ENCODE measurements around the gene PANK2. TPM values are rescaled to one million over a fixed set of nuclear protein-coding genes. Genes with fewer than 3 reads are reported as not detected.
"Not testable (repeated sequence)": the region's sequence is repeated elsewhere in the genome, so short reads cannot be mapped to it uniquely, and the experiment has no call there.

The PANK2 gene
- total RNA-seq, 2 experiments from 2014 or later, result 49.0 to 51.1 TPM

DNA sequence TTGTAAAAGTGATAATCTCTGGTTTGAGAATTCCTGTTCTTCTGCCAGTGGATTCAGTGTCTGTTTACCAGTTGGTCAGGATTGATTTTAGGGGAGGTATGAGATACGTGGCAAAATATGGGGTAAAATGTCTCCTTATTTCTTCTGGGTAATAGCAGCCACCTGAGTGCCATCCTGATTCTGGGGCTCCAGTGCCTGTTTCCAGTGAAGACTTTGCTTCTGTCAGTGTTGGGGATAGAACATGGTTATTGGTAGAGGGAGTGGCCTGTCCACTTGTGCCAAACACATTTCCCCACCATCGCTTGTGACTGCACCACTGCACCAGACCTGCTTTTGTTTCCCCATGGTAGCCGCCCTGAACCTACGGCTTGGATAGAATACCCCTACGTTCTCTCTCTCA is 15.7 kb downstream of the PANK2 start:
- H3K4me3 Mint-ChIP-seq, result peak overlapping the region; percentile 27
- Histone ChIP-seq H3K9me3 (ENCODE audit: control insufficient read depth in 1 of 2, insufficient read depth in 1 of 2, low read length in 2 of 2) (no peaks in the 10 kb centered on the region), H3K4me1 (ENCODE audit: insufficient read depth, low read length) (peaks cover 55% of the 10 kb centered on the region), H3K27me3 (ENCODE audit: control insufficient read depth in 1 of 2, insufficient read depth in 2 of 2, low read length in 2 of 2) (no peaks in the 10 kb centered on the region), H3K36me3 (ENCODE audit: insufficient read depth, low read length) (peaks cover 18% of the 10 kb centered on the region), H3K27ac (ENCODE audit: low read depth in 1 of 2, low read length in 2 of 2) (no peak overlapping the region), H3K4me3 (ENCODE audit: low read length) (no peak overlapping the region)
- CTCF ChIA-PET, result no interaction called here
- POLR2A ChIA-PET, result no interaction called here
- no peak for ATAC-seq (ENCODE audit: poor library complexity)
- H3K27ac Mint-ChIP-seq, result peak overlapping the region; percentile 60
- peaks cover 66% of the 10 kb centered on the region for H3K4me1 Mint-ChIP-seq (ENCODE audit: low read depth)
- intact Hi-C loops (cut with DNase I, micrococcal nuclease), result loop anchor here in 1 of 2 experiments (10.0 kb wide), 1 partner anchor 80 kb away; no protein-coding TSS in a partner anchor
- H3K36me3 Mint-ChIP-seq (ENCODE audit: low read depth), result peaks cover 26% of the 10 kb centered on the region
- no peaks in the 10 kb centered on the region for H3K27me3 Mint-ChIP-seq
- no peak for DNase-seq
- H3K9me3 Mint-ChIP-seq, result no peaks in the 10 kb centered on the region
- TF ChIP-seq, protein P1, sequence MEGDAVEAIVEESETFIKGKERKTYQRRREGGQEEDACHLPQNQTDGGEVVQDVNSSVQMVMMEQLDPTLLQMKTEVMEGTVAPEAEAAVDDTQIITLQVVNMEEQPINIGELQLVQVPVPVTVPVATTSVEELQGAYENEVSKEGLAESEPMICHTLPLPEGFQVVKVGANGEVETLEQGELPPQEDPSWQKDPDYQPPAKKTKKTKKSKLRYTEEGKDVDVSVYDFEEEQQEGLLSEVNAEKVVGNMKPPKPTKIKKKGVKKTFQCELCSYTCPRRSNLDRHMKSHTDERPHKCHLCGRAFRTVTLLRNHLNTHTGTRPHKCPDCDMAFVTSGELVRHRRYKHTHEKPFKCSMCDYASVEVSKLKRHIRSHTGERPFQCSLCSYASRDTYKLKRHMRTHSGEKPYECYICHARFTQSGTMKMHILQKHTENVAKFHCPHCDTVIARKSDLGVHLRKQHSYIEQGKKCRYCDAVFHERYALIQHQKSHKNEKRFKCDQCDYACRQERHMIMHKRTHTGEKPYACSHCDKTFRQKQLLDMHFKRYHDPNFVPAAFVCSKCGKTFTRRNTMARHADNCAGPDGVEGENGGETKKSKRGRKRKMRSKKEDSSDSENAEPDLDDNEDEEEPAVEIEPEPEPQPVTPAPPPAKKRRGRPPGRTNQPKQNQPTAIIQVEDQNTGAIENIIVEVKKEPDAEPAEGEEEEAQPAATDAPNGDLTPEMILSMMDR (IDR thresholded peaks at IDR 0.05), result no peak

DNA sequence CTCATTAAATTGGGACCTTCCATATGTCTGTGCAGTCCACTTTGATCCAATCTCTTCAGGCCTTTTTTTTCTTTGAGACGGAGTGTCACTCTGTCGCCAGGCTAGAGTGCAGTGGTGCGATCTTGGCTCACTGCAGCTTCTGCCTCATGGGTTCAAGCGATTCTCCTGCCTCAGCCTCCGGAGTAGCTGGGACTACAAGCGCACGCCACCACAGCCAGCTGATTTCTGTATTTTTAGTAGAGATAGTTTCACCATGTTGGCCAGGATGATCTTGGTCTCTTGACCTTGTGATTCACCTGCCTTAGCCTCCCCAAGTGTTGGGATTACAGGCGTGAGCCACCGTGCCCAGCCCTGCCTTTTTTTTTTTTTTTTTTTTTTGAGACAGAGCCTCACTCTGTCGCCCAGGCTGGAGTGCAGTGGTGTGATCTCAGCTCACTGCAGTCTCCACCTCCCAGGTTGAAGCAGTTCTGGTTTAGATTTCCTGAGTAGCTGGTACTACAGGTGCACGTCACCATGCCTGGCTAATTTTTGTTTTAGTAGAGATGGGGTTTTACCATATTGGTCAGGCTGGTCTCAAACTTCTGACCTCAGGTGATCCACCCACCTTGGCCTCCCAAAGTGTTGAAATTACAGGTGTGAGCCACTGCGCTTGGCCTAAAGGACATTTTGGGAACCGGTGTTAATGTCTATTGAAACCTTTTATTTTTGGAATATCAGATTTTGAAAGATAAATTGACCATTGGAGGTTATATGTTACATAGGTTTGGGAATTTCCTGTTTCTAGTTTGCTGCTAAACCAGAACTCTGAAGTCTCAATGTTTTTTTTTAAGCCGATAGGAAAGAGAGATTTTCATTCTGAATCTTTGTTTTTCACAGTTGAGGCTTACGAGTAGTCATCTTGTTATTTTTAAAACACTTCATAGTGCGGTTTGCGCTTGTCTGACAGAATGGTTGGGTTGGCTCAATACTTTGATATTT is 17.8 kb downstream of the PANK2 start:
- H3K9me3 Mint-ChIP-seq; H3K9me3 ChIP-seq (ENCODE audit: control insufficient read depth in 1 of 2, insufficient read depth in 1 of 2, low read length in 2 of 2); H3K27me3 ChIP-seq (ENCODE audit: control insufficient read depth in 1 of 2, insufficient read depth in 2 of 2, low read length in 2 of 2); H3K27me3 Mint-ChIP-seq: not testable (repeated sequence)
- ATAC-seq (ENCODE audit: poor library complexity) (peak; percentile 94), DNase-seq (peak in 10 of 14 experiments; percentile 14 to 78 (median 36))
- POLR2A ChIA-PET, result interaction anchor here (0.6 to 1.4 kb wide), 4 partner anchors 9 to 31 kb away, joined by 4 to 5 read pairs (median 4); no protein-coding TSS in a partner anchor
- peaks cover 53% of the 10 kb centered on the region for H3K4me1 Mint-ChIP-seq (ENCODE audit: low read depth)
- CTCF ChIA-PET, result interaction anchor here (0.7 to 1.3 kb wide), 4 partner anchors 10 to 52 kb away, joined by 3 to 4 read pairs (median 4); no protein-coding TSS in a partner anchor
- H3K36me3 Mint-ChIP-seq (ENCODE audit: low read depth), result peaks cover 48% of the 10 kb centered on the region
- H3K4me3 Mint-ChIP-seq, result peak overlapping the region; percentile 28
- H3K4me1 ChIP-seq (ENCODE audit: insufficient read depth, low read length), result peaks cover 43% of the 10 kb centered on the region
- peak overlapping the region; percentile 10 for H3K4me3 ChIP-seq (ENCODE audit: low read length)
- H3K36me3 ChIP-seq (ENCODE audit: insufficient read depth, low read length), result peaks cover 39% of the 10 kb centered on the region
- H3K27ac ChIP-seq (ENCODE audit: low read depth in 1 of 2, low read length in 2 of 2), result peak overlapping the region; percentile 51 to 55
- intact Hi-C loops (cut with DNase I, micrococcal nuclease), result loop anchor here in 1 of 2 experiments (1.0 to 10.0 kb wide), 2 partner anchors 17 to 78 kb away; no protein-coding TSS in a partner anchor
- peak overlapping the region; percentile 87 for H3K27ac Mint-ChIP-seq

DNA sequence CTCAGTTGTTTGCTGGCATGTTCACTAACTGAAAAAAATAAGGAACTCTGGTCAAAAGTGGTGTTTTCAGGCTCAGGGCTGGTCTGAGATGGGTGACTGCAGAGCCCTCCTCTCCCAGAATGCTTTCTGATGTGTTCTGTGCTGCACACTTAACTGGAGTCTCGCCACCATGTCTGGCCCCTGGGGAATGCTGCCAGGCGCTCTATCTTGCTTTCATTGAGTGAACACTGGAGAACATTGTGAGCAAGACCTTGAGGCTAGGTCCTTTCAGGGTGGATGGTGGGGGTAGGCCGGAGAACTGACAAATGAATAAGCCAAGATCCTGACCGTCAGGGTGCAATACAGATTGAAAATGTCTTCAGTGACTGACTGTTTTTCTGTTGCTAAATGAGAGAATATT is 19.5 kb downstream of the PANK2 start:
- Histone ChIP-seq H3K36me3 (ENCODE audit: insufficient read depth, low read length) (peaks cover 55% of the 10 kb centered on the region), H3K4me3 (ENCODE audit: low read length) (no peak overlapping the region), H3K27me3 (ENCODE audit: control insufficient read depth in 1 of 2, insufficient read depth in 2 of 2, low read length in 2 of 2) (no peaks in the 10 kb centered on the region), H3K27ac (ENCODE audit: low read depth in 1 of 2, low read length in 2 of 2) (no peak overlapping the region), H3K9me3 (ENCODE audit: control insufficient read depth in 1 of 2, insufficient read depth in 1 of 2, low read length in 2 of 2) (no peaks in the 10 kb centered on the region), H3K4me1 (ENCODE audit: insufficient read depth, low read length) (peaks cover 33% of the 10 kb centered on the region)
- Mint-ChIP-seq H3K4me3 (no peak overlapping the region), H3K4me1 (ENCODE audit: low read depth) (peaks cover 45% of the 10 kb centered on the region), H3K27ac (peak overlapping the region; percentile 87), H3K27me3 (no peaks in the 10 kb centered on the region), H3K36me3 (ENCODE audit: low read depth) (peaks cover 64% of the 10 kb centered on the region), H3K9me3 (no peaks in the 10 kb centered on the region)
- POLR2A ChIA-PET, result interaction anchor here (0.6 kb wide), 1 partner anchor 21 kb away, joined by 3 read pairs; no protein-coding TSS in a partner anchor
- ATAC-seq (ENCODE audit: poor library complexity) (no peak), DNase-seq (no peak)
- TF ChIP-seq, protein P1 (IDR thresholded peaks at IDR 0.05), result no peak
- CTCF ChIA-PET, result interaction anchor here (1.0 kb wide), 1 partner anchor 175 kb away, joined by 3 read pairs; no protein-coding TSS in a partner anchor
- intact Hi-C loops (cut with DNase I, micrococcal nuclease), result loop anchor here in 1 of 2 experiments (10.0 kb wide), 1 partner anchor 76 kb away; no protein-coding TSS in a partner anchor
